ENCODE measurements around the gene CTRB1. TPM values are rescaled to one million over a fixed set of nuclear protein-coding genes. Genes with fewer than 3 reads are reported as not detected.

Gene CTRB1
- total RNA-seq, 2 donors from 2014 or later, result 2.4 TPM; not detected in 1

Other genes with a start within 250 kb of the CTRB1 start
- gene WDR59, start 233.9 kb upstream of the CTRB1 start, total RNA-seq, result 10 to 100 TPM; 50.9 to 58.1 TPM
- gene ZNRF1, start 220.0 kb upstream of the CTRB1 start, total RNA-seq, result 10 to 100 TPM; 36.4 to 38.2 TPM
- gene LDHD, start 102.2 kb upstream of the CTRB1 start, total RNA-seq, result 10 to 100 TPM; 85.0 to 89.2 TPM
- gene ZFP1, start 70.5 kb upstream of the CTRB1 start, total RNA-seq, result 1 to 10 TPM; 3.1 to 6.2 TPM
- gene CTRB2, start 11.8 kb upstream of the CTRB1 start, total RNA-seq, result 1 to 10 TPM in 1 of 2 donors, not detected in 1; 6.1 TPM
- 100 to 1,000 TPM; 139 to 145 TPM for gene BCAR1, start 32.6 kb downstream of the CTRB1 start, total RNA-seq
- 100 to 1,000 TPM in 1 of 2 donors, 10 to 100 TPM in 1; 79.8 to 117 TPM for gene CFDP1, start 214.5 kb downstream of the CTRB1 start, total RNA-seq
- 10 to 100 TPM; 54.1 to 71.9 TPM for gene TMEM170A, start 245.7 kb downstream of the CTRB1 start, total RNA-seq